ENCODE results near the gene TRPM2. TPM values are rescaled to one million over a fixed set of nuclear protein-coding genes. Genes with fewer than 3 reads are reported as not detected.

TRPM2 gene
- total RNA-seq, 4 donors from 2014 or later = 0.15 to 0.52 (median 0.44) TPM

DNA sequence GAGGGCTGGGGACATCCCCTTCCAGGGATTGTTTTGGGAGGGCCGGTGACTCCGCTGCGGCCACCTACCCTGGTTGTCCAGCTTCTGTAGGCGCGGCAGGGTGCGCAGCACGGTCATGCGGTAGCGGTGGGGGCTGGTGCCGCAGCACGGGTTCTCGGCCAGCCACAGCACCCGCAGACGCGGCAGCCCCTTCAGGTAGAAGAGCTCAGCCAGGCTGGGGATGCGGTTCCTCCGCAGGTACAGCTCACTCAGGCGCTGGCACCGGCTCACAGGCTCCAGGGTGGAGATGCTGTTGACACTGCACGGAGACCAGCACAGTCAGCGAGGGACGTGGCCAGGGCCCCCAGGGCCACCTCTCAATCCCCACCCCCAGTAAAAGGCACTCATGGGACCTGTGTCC lies 20.5 kb upstream of the TRPM2 start:
- Histone ChIP-seq H3K27me3 (no peaks in the 10 kb centered on the region), H3K27ac (no peak overlapping the region), H3K36me3 (peaks cover 0 to 4% of the 10 kb centered on the region in 2 donors), H3K4me1 (peaks cover 3 to 4% of the 10 kb centered on the region in 2 donors), H3K9me3 (no peaks in the 10 kb centered on the region), H3K4me3 (no peak overlapping the region)
- ATAC-seq (no peak), DNase-seq (no peak)
- in situ Hi-C loops (cut with MboI; ENCODE audit: low sequenced_read_pairs in 4 of 4) (loop anchor here in 1 of 4 donors (25.0 kb wide), 1 partner anchor 454 kb away; no protein-coding TSS in a partner anchor), intact Hi-C loops (cut with DNase I; ENCODE audit: low total_unique reads) (loop anchor here (10.0 kb wide), 2 partner anchors 802 to 1992 kb away; partner anchors contain the start of genes C21orf58 and PCNT)
- TF ChIP-seq, protein P1, sequence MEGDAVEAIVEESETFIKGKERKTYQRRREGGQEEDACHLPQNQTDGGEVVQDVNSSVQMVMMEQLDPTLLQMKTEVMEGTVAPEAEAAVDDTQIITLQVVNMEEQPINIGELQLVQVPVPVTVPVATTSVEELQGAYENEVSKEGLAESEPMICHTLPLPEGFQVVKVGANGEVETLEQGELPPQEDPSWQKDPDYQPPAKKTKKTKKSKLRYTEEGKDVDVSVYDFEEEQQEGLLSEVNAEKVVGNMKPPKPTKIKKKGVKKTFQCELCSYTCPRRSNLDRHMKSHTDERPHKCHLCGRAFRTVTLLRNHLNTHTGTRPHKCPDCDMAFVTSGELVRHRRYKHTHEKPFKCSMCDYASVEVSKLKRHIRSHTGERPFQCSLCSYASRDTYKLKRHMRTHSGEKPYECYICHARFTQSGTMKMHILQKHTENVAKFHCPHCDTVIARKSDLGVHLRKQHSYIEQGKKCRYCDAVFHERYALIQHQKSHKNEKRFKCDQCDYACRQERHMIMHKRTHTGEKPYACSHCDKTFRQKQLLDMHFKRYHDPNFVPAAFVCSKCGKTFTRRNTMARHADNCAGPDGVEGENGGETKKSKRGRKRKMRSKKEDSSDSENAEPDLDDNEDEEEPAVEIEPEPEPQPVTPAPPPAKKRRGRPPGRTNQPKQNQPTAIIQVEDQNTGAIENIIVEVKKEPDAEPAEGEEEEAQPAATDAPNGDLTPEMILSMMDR (IDR thresholded peaks at IDR 0.05 in 4 of 5, conservative IDR thresholded peaks at IDR 0.05 in 1 of 5) = no peak
- TF ChIP-seq POLR2A (IDR thresholded peaks at IDR 0.05) = no peak

DNA sequence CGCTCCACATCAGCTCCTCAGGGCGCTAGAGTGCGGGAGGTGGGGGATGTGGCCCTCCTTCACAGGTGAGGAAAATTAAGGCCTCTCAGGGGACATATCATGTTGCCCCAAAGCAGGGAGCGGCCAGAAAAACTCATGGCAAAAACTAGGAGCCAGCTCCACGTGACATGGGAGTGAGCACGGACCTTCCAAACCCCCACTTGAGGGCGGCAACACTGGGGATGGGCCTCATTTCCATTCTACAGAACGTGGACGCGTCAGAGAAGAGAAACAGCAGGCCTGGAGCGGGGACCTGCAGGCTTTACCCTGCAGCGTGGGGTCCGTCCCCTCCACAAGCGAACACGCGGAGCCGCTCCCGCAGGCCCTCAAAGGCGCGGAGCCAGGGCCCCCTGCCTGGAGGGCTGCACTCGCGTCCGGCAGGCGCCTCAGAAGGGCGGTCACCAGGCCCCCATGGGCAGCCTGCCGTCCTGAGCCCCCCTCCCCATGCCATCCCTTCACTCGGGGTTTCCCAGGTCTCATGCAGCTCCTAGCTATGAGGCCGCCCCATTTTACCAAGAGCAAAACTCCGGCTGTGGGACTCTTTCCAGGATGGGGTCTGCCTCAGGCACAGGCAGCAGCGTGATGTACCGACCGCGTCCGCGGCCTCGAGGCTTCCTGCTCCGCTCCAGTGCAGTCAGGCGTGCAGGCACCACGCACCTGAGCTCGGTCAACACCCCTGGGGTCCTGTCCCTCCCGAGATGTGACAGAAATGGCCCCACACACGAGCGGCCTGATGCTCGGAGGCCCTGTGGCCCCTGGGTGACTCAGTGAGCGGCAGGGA lies 19.7 kb upstream of the TRPM2 start:
- Histone ChIP-seq H3K9me3 (no peaks in the 10 kb centered on the region), H3K4me3 (no peak overlapping the region), H3K4me1 (peaks cover 3 to 9% of the 10 kb centered on the region in 2 donors), H3K27ac (no peak overlapping the region), H3K36me3 (peaks cover 0 to 4% of the 10 kb centered on the region in 2 donors), H3K27me3 (no peaks in the 10 kb centered on the region)
- intact Hi-C loops (cut with DNase I; ENCODE audit: low total_unique reads) (loop anchor here (10.0 kb wide), 2 partner anchors 801 to 1991 kb away; partner anchors contain the start of genes C21orf58 and PCNT), in situ Hi-C loops (cut with MboI; ENCODE audit: low sequenced_read_pairs in 4 of 4) (loop anchor here in 1 of 4 donors (25.0 kb wide), 1 partner anchor 454 kb away; no protein-coding TSS in a partner anchor)
- TF ChIP-seq POLR2A (IDR thresholded peaks at IDR 0.05) = no peak
- TF ChIP-seq, protein P1 (IDR thresholded peaks at IDR 0.05 in 4 of 5, conservative IDR thresholded peaks at IDR 0.05 in 1 of 5) = no peak
- ATAC-seq (no peak), DNase-seq (no peak)

DNA sequence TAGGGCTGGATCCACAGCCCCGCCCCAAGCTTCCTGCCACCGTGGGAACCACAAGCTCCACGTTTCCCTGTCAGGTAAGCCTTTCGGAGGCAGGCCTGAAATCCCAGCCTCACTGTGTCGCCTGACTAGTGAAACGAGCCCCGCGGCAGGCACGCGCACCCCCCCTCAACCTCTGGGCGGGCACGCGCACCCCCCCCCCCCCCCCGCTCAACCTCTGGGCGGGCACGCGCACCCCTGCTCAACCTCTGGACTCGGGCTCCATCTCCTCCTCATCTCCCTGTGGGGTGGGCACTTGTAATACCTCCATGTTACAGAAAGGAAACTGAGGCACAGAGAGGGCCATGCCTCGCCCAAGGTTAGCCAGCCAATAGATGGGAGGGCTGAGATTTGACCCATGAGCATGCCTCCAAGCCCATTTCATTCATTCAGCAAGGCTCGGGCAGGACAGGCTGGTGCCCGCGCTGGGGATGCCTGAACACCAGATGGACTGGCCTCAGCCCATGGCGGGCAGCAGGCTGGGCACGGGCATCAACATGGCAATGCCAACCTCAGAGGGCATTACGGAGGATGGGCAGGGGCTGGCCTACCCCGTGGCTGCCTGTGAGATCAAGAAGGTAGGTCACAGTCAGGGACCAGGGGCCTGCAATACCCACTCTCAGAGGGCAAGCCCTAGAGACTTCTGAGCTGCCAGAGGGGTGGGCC lies 18.9 kb upstream of the TRPM2 start:
- H3K36me3 ChIP-seq = peaks cover 0 to 4% of the 10 kb centered on the region in 2 donors
- no peak overlapping the region for H3K27ac ChIP-seq
- intact Hi-C loops (cut with DNase I; ENCODE audit: low total_unique reads) = loop anchor here (5.0 to 10.0 kb wide), 4 partner anchors 483 to 1990 kb away; partner anchors contain the start of genes C21orf58, PCNT, RRP1 and SUMO3
- DNase-seq (no peak), ATAC-seq (no peak)
- TF ChIP-seq, protein P1 (IDR thresholded peaks at IDR 0.05 in 4 of 5, conservative IDR thresholded peaks at IDR 0.05 in 1 of 5) = no peak
- no peak for TF ChIP-seq POLR2A (IDR thresholded peaks at IDR 0.05)
- in situ Hi-C loops (cut with MboI; ENCODE audit: low sequenced_read_pairs in 4 of 4) = loop anchor here in 1 of 4 donors (25.0 kb wide), 1 partner anchor 453 kb away; no protein-coding TSS in a partner anchor
- peaks cover 3 to 9% of the 10 kb centered on the region in 2 donors for H3K4me1 ChIP-seq
- H3K9me3 ChIP-seq = no peaks in the 10 kb centered on the region
- no peaks in the 10 kb centered on the region for H3K27me3 ChIP-seq
- no peak overlapping the region for H3K4me3 ChIP-seq

DNA sequence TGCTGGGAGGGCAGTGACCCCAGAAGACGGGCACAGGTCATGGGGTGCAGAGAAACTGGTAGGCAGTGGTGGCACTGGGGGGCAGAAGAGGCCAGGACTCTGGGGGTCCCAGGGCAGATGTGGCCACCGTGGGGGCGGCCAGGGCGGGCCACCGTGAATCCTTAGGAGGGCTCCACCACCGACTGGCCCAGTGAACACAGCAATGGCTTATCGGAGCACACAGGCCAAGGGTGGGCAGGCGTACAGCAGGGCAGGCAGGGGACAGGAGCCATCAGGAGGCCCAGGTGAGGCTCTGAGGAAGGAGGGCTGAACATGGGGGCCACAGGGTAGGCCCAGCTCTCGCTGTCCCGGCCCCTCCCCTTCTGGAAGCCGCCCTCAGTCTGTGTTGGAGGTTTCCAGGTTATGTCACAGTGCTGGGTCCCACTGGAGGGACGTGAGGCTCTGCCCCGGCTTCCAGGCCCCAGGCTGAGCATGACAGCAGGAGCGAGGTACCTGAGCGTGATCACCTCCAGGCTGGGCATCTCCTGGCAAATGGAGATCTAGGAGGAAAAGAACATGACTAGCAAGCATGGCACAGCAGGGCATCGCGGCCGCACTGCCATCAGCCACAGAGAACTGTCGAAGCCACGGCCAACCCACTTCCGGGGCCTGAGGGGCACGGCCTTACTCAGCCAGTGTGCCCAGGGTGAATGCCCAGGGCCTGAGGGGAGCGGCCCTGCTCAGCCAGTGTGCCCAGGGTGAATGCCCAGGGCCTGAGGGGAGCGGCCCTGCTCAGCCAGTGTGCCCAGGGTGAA lies 18.0 kb upstream of the TRPM2 start:
- H3K36me3 ChIP-seq = peaks cover 0 to 4% of the 10 kb centered on the region in 2 donors
- intact Hi-C loops (cut with DNase I; ENCODE audit: low total_unique reads) = loop anchor here (5.0 to 10.0 kb wide), 4 partner anchors 482 to 1989 kb away; partner anchors contain the start of genes C21orf58, PCNT, RRP1 and SUMO3
- no peaks in the 10 kb centered on the region for H3K27me3 ChIP-seq
- ATAC-seq = no peak
- TF ChIP-seq POLR2A (IDR thresholded peaks at IDR 0.05) = no peak
- in situ Hi-C loops (cut with MboI; ENCODE audit: low sequenced_read_pairs in 4 of 4) = loop anchor here in 1 of 4 donors (25.0 kb wide), 1 partner anchor 452 kb away; no protein-coding TSS in a partner anchor
- no peak overlapping the region for H3K4me3 ChIP-seq
- H3K27ac ChIP-seq = no peak overlapping the region
- no peaks in the 10 kb centered on the region for H3K9me3 ChIP-seq
- DNase-seq = no peak
- peaks cover 9 to 16% of the 10 kb centered on the region in 2 donors for H3K4me1 ChIP-seq
